Smooth muscle cell (in vitro differentiated cells): Measurements from ENCODE around the gene TBC1D26. TPM values are rescaled to one million over a fixed set of nuclear protein-coding genes. Genes with fewer than 3 reads are reported as not detected.

ENCODE experiments used
- DNase-seq: peaks from one replicate; lab custom pipeline; 2025; ENCODE audit not compliant: unreplicated experiment; lab: John Stamatoyannopoulos, UW
- H2AFZ ChIP-seq: fragments of 200-600 bp; sonication (generic); 2 replicates; pipeline ENCODE4 v1.6.0; 2016; ENCODE audit warnings: antibody characterized with exemption, low read depth, mild to moderate bottlenecking
- H3F3A ChIP-seq: fragments of 200-600 bp; sonication (generic); 2 replicates; pipeline ENCODE4 v1.6.0; 2017; ENCODE audit warnings: antibody characterized with exemption, low read depth
- H3K27ac ChIP-seq: fragments of 200-600 bp; sonication (generic); 2 replicates; pipeline ENCODE4 v1.5.1; 2016; ENCODE audit warnings: low read depth, mild to moderate bottlenecking
- H3K27me3 ChIP-seq: fragments of 200-600 bp; sonication (generic); 2 replicates; pipeline ENCODE4 v1.6.1; 2016; ENCODE audit warnings: low read depth, mild to moderate bottlenecking
- H3K36me3 ChIP-seq: fragments of 200-600 bp; sonication (generic); 2 replicates; pipeline ENCODE4 v1.5.1; 2016; ENCODE audit warnings: low read depth
- H3K4me1 ChIP-seq: fragments of 200-600 bp; sonication (generic); 2 replicates; pipeline ENCODE4 v1.5.1; 2016; ENCODE audit warnings: low read depth
- H3K4me2 ChIP-seq: fragments of 200-600 bp; sonication (generic); 2 replicates; pipeline ENCODE4 v1.6.0; 2016; ENCODE audit warnings: mild to moderate bottlenecking
- H3K4me3 ChIP-seq: fragments of 200-600 bp; sonication (generic); 2 replicates; pipeline ENCODE4 v1.5.1; 2016; ENCODE audit warnings: mild to moderate bottlenecking
- H3K79me2 ChIP-seq: fragments of 200-600 bp; sonication (generic); 2 replicates; pipeline ENCODE4 v1.6.0; 2016; ENCODE audit warnings: low read depth, mild to moderate bottlenecking
- H3K9ac ChIP-seq: fragments of 200-600 bp; sonication (generic); 2 replicates; pipeline ENCODE4 v1.6.0; 2016; ENCODE audit warnings: low read depth
- H3K9me3 ChIP-seq: fragments of 200-600 bp; sonication (generic); replicated peaks from 2 replicates; pipeline ENCODE4 v1.5.1; 2016; ENCODE audit warnings: low read depth
- H4K20me1 ChIP-seq: fragments of 200-600 bp; sonication (generic); 2 replicates; pipeline ENCODE4 v1.6.0; 2016; ENCODE audit warnings: low read depth
- WGBS: methylation state at CpG from one replicate; pipeline ENCODE4 v1.1.7; 2016; ENCODE audit warnings: low lambda C conversion rate; 5-methylcytosine and 5-hydroxymethylcytosine counted together
- polyA plus RNA-seq: library from polyadenylated mRNA; unstranded; fragments of >200 nt; fragmentation: Nextera tagmentation; extraction: Ambion mirVana; gene quantifications from 2 replicates; pipeline ENCODE4 v1.2.1, GENCODE V29; 2016
- total RNA-seq: library from RNA; depleted of rRNA; stranded (reverse); fragments of >200 nt; gene quantifications from 2 replicates; pipeline ENCODE4 v1.2.3, GENCODE V29; 2014
- TF ChIP-seq, protein P1 (sequence below): fragments of 200-600 bp; sonication (generic); IDR thresholded peaks from 2 replicates; pipeline ENCODE4 v1.5.1; 2017; ENCODE audit warnings: borderline replicate concordance, mild to moderate bottlenecking, antibody characterized with exemption; ENCODE audit not compliant: insufficient read depth, poor library complexity, severe bottlenecking

Gene TBC1D26
- total and polyA plus RNA-seq, 2 experiments from 2014 or later = 1.8 TPM; not detected in 1

DNA sequence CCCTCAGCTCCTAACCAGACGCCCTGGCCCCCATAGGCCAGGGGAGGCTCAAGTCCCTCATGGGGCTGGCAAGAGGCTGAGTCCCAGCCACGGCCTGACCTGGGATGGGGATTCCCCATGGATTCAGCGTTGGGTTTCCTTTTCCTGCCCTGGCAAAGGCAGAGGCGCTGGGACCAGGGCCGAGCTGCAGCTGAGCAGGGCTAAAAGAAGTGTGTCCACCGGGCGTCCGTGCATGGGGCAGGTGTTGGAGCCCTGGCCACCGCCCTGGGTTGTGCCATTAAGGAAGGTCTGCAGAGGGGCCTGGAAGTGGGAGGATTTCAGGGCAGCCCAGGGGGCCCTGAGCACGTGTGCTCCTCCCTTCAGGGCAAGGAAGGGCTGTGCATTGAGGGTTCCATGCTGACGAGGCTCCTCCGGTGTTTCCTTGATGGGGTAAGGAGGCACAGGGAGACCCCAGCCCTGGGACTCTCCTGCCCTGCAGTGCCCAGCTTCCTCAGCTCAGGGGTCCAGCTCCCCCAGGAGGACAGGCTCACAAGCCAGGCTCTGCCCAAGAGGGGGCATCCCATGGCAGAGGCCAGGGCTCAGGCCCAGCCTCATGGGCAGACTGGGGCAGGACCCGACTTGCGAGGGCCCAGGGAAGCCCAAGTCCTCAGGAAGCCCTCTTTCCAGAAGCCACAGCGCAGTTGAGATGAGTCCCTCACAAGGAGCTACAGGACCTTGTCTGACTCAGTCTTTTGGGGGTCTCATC lies 10.1 kb downstream of the TBC1D26 start:
- 96% methylated on average over 15 of the region's 15 CpGs for WGBS
- Histone ChIP-seq H3K9ac (no peak overlapping the region), H3K79me2 (no peaks in the 10 kb centered on the region)

DNA sequence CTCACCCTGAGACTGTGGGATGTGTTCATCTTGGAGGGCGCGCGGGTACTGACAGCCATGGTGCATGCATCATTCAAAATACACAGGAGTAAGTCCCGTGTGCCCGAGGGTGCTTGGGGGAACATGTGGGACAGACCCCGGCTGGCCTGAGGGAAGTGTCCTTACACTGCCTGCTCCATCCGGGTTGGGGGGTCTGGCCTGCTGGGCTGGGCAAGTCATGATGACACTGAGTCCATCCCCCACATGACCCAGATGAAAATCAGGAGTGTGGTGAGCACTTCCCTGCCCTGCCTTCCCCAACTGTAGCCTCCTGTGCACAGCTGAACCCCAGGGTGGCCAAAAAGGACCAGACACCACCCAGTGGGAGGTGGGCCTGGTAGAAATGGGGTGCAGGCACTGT lies 10.8 kb downstream of the TBC1D26 start:
- Histone ChIP-seq H3F3A (no peaks in the 10 kb centered on the region), H3K79me2 (no peaks in the 10 kb centered on the region), H3K27me3 (no peaks in the 10 kb centered on the region), H3K4me3 (no peak overlapping the region), H3K9ac (no peak overlapping the region), H3K36me3 (no peaks in the 10 kb centered on the region), H3K4me1 (no peaks in the 10 kb centered on the region), H4K20me1 (no peaks in the 10 kb centered on the region), H3K9me3 (no peaks in the 10 kb centered on the region), H3K4me2 (no peak overlapping the region), H2AFZ (no peak overlapping the region), H3K27ac (no peak overlapping the region)
- TF ChIP-seq, protein P1, sequence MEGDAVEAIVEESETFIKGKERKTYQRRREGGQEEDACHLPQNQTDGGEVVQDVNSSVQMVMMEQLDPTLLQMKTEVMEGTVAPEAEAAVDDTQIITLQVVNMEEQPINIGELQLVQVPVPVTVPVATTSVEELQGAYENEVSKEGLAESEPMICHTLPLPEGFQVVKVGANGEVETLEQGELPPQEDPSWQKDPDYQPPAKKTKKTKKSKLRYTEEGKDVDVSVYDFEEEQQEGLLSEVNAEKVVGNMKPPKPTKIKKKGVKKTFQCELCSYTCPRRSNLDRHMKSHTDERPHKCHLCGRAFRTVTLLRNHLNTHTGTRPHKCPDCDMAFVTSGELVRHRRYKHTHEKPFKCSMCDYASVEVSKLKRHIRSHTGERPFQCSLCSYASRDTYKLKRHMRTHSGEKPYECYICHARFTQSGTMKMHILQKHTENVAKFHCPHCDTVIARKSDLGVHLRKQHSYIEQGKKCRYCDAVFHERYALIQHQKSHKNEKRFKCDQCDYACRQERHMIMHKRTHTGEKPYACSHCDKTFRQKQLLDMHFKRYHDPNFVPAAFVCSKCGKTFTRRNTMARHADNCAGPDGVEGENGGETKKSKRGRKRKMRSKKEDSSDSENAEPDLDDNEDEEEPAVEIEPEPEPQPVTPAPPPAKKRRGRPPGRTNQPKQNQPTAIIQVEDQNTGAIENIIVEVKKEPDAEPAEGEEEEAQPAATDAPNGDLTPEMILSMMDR = no peak
- no peak for DNase-seq
- 96% methylated on average over 7 of the region's 7 CpGs for WGBS

More for the DNA sequence above, 10.1 kb downstream of the TBC1D26 start:
- Histone ChIP-seq H3K4me1 (no peaks in the 10 kb centered on the region), H3K4me2 (no peak overlapping the region), H3K27me3 (no peaks in the 10 kb centered on the region), H3F3A (no peaks in the 10 kb centered on the region), H2AFZ (no peak overlapping the region), H3K4me3 (no peak overlapping the region), H3K36me3 (no peaks in the 10 kb centered on the region), H3K9me3 (no peaks in the 10 kb centered on the region), H4K20me1 (no peaks in the 10 kb centered on the region), H3K27ac (no peak overlapping the region)
- TF ChIP-seq, protein P1 = no peak
- no peak for DNase-seq

DNA sequence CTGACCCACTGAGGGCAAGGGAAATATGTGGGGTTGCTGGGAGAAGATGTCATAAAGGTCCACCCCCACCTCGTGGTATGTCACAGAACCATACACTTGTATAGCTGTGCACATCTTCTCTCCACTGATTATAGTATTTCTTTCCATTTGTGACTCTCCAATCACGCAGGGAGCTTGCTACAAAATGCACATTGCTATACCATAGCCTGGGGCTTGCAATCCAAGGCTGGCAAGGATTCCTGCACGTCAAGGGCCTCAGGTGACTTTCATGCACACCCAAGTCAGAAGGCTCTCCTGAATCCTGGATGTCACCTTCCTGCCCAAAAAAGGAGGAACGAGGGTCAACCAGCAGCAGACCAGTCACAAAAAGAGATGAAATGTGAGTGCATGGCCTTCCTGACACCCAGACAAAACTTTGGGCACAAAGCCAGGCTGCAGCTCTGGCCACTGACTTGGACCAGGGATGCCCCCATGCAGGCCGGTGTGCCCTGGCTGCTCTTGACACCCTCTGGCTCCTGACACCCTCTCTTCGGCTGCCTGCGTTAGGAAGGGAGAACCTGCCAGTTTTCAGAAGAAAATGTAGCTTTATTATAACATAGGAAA lies 12.1 kb downstream of the TBC1D26 start:
- Histone ChIP-seq H4K20me1 (no peaks in the 10 kb centered on the region), H3K27ac (no peak overlapping the region), H3K4me2 (no peak overlapping the region), H3K4me1 (no peaks in the 10 kb centered on the region), H3K9me3 (no peaks in the 10 kb centered on the region), H3K27me3 (no peaks in the 10 kb centered on the region), H2AFZ (no peak overlapping the region), H3K9ac (no peak overlapping the region), H3K79me2 (no peaks in the 10 kb centered on the region), H3F3A (no peaks in the 10 kb centered on the region), H3K4me3 (no peak overlapping the region), H3K36me3 (no peaks in the 10 kb centered on the region)
- no peak for DNase-seq
- TF ChIP-seq, protein P1 = no peak
- WGBS = 81% methylated on average over 7 of the region's 7 CpGs
